Lower leg skin (tissue), 4 donors: ENCODE measurements around the gene ADAM19. TPM values are rescaled to one million over a fixed set of nuclear protein-coding genes. Genes with fewer than 3 reads are reported as not detected.

Source experiments
- DNase-seq, 2 donors: peaks; one replicate each; pipeline ENCODE4 v3.0.0-alpha.2; 2019; ENCODE audit warnings: low spot score in 2 of 2
- H3K4me3 ChIP-seq: fragments of 200-600 bp; sonication (generic); 2 replicates; pipeline ENCODE4 v1.5.1; 2017; ENCODE audit warnings: mild to moderate bottlenecking, low read depth; ENCODE audit not compliant: poor library complexity, severe bottlenecking
- CTCF ChIP-seq, 3 donors: fragments of 450-650 bp; IDR thresholded peaks; one replicate each; pipeline ENCODE4 v1.5.1; 2016; ENCODE audit warnings: antibody characterized with exemption in 3 of 3, mild to moderate bottlenecking in 3 of 3, moderate library complexity in 2 of 3
- POLR2A ChIP-seq, 2 donors: fragments of 450-650 bp; IDR thresholded peaks; one replicate each; pipeline ENCODE4 v1.6.1; 2016 to 2017; ENCODE audit warnings: antibody characterized with exemption in 2 of 2, mild to moderate bottlenecking in 1 of 2, moderate library complexity in 1 of 2
- WGBS, 2 donors: methylation state at CpG; one replicate each; pipeline ENCODE4 v1.1.5; 2018; 5-methylcytosine and 5-hydroxymethylcytosine counted together
- intact Hi-C: fragments of 100-400 bp; cut with DNase I; formaldehyde crosslinking; loops from one replicate; pipeline ENCODE4 v1.15.0; 2023; ENCODE audit warnings: low total_unique reads
- total RNA-seq, 4 donors: library from RNA; depleted of rRNA; stranded (reverse); fragments of >200 nt; gene quantifications; one replicate each; pipeline ENCODE4 v1.1.0, GENCODE V29; 2016

Gene ADAM19
- total RNA-seq, 4 donors from 2014 or later = 0.68 to 1.7 (median 1.0) TPM

GRCh38 chr5:157552650-157553049 is 22.9 kb downstream of the ADAM19 start:
- DNase-seq = no peak
- TF ChIP-seq POLR2A (IDR thresholded peaks at IDR 0.05) (no peak), CTCF (IDR thresholded peaks at IDR 0.05) (no peak)
- 82 to 100% methylated on average over 1 of the region's 1 CpG for WGBS, 2 donors
- H3K4me3 ChIP-seq = no peak overlapping the region
- intact Hi-C loops = no loop called here

- no peak for DNase-seq
- H3K4me3 ChIP-seq = no peak overlapping the region
- TF ChIP-seq POLR2A (IDR thresholded peaks at IDR 0.05) = no peak
- no peak for TF ChIP-seq CTCF (IDR thresholded peaks at IDR 0.05)
- 75 to 87% methylated on average over 4 of the region's 4 CpGs for WGBS, 2 donors
- intact Hi-C loops = no loop called here
Measured at GRCh38 chr5:157550663-157551062, 24.9 kb downstream of the ADAM19 start.

- DNase-seq = no peak
- no peak for TF ChIP-seq POLR2A (IDR thresholded peaks at IDR 0.05)
- no peak for TF ChIP-seq CTCF (IDR thresholded peaks at IDR 0.05)
- no peak overlapping the region for H3K4me3 ChIP-seq
- intact Hi-C loops = no loop called here
- WGBS, 2 donors = 83 to 90% methylated on average over 5 of the region's 5 CpGs
Measured at GRCh38 chr5:157549954-157550549, 25.5 kb downstream of the ADAM19 start.

GRCh38 chr5:157549283-157549629 is 26.3 kb downstream of the ADAM19 start:
- intact Hi-C loops = no loop called here
- no peak for DNase-seq
- no peak overlapping the region for H3K4me3 ChIP-seq
- TF ChIP-seq POLR2A (IDR thresholded peaks at IDR 0.05) (no peak), CTCF (IDR thresholded peaks at IDR 0.05) (no peak)
- 78 to 80% methylated on average over 3 of the region's 3 CpGs for WGBS, 2 donors

GRCh38 chr5:157548513-157549282 is 26.9 kb downstream of the ADAM19 start:
- WGBS, 2 donors = 83 to 91% methylated on average over 4 of the region's 4 CpGs
- DNase-seq = no peak
- TF ChIP-seq POLR2A (IDR thresholded peaks at IDR 0.05) (no peak), CTCF (IDR thresholded peaks at IDR 0.05) (no peak)
- no peak overlapping the region for H3K4me3 ChIP-seq
- intact Hi-C loops = no loop called here
